Measurements from ENCODE around the gene TOR4A.

TOR4A gene

GRCh38 chr9:137309368-137310188 is 32.1 kb downstream of the TOR4A start:
- no peak for DNase-seq

DNA sequence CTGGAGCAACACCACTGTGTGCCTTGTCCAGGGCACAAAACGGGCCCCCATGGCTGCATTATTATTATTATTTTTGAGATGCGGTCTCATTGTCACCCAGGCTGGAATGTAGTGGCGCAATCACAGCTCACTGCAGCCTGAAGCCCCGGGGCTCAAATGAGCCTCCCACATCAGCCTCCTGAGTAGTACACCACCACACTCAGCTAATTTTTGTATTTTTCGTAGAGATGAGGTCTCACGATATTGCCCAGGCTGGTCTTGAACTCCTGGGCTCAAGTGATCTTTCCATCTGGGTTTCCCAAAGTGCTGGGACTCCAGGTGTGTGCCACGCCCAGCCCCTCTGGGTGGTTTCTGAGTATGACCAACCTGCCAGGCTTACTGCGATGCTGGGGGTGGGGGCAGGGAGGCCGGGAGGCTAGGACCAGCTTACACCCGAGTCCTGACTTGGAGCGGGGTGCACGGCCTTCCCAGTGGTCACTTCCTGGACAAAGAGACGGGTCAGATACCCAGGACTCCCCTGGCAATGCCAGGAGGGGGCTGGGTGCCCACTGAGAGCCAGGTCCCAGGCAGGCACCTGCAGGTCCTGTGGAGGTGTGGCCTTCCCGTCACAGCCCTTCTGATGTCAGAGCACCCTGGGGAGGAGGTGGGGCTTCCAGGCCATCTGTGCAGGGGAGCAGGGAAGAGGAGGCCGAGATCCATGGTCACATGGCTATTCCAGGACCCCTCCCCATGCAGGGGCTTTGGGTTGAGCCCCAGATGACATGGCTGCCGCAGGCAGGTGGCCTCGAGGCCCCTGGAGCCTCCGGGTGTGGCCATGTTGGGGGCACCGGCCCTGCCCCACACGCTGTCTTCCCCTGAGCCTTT is 32.9 kb downstream of the TOR4A start:
- DNase-seq = no peak

- DNase-seq = no peak
These were observed 33.9 kb downstream of the TOR4A start for GRCh38 chr9:137311171-137311985.

DNA sequence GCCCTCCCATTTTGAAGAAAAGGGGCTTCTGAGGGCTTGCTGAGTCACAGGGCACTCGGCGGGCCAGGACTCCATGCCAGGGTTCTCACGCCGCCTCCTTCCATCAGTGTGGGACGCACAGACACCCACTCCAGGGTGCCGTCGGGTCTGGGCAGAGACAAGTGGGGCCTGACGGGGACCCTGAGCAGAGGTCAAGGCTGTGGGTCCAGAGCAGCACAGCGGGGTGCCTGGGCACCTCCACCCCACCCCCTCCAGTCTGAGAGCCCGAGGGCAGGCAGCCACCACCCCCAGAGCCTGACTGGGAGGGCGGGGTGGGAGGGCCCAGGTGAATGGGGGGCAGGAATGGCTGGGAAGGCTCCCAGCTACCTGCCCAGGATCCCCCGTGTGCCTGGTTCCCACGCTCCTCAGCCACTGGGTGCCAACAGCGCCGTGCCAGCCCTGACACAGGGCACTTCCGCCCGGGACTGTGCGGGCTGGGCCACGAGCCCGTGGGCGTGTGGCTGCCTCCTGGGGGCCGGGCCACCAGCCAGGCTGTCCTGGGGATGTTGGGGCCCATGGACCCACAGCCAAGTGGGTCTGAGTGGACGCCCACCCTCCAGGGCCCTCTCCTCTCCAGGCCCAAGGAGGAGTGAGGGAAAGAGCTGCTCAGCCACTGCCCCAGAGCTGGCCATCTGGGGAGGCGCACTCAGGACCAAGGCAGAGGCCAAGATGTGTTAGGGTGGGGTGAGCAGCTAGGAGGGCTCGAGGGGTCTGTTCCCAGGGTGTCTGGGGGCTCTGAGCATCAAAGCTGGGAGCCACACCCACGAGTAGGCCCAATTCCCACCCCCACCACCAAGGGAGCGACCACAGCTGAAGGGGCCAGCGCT is 34.7 kb downstream of the TOR4A start:
- DNase-seq = no peak

DNA sequence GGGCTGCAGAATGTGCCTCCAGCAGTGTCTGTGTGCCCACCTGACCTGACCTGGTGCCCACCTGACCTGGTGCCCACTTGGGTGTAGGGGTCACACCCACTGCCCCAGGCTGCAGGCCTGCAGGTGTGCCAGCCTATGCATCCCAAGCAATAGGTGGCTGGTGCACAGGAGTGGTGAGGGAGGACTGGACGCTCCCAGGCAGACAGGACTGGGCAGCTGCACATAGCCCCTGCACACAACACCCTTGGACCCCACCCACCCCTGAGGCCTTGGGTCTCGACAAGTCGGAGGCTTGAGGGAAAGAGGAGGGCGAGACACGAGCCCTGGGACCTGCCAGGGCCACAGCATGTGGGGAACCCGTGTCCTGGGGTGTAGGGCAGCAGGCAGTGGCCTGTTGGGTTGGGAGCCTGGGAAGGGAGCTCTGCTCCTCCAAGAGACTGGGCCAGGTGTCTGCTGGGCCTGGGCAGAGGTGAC is 35.4 kb downstream of the TOR4A start:
- DNase-seq = no peak

- no peak for DNase-seq
These were observed 35.9 kb downstream of the TOR4A start for GRCh38 chr9:137313326-137313936.

DNA sequence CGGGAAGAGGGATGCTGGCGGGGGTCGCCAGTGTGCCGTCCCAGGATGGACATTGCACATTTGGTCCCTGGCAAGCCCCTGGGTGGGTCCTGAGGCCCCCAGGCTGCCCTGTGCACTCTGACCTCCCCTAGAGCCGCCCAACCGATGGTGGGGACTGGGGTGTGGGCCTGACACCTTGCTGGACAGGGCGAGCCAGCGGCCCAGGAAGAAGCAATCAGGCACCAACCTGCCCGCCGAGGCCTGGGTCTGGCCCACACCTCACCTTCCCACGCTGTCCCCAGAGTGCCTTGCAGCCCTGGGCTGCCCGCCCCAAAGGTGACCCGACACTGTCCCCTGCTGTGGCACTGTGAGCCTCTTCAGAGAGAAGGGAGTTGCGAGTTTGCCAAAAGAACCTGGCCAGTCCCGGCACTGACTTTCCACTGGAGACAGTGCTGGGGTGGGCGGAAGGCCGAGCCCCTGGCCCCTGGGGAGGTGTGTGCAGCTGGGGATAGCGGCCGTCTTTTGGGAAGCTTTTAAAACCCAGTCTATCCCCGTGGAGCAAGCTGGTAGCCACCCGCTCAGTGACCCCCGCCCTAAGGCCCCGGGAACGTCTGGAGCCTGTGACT is 36.5 kb downstream of the TOR4A start:
- no peak for DNase-seq

GRCh38 chr9:137314561-137315560 is 37.3 kb downstream of the TOR4A start:
- no peak for DNase-seq

DNA sequence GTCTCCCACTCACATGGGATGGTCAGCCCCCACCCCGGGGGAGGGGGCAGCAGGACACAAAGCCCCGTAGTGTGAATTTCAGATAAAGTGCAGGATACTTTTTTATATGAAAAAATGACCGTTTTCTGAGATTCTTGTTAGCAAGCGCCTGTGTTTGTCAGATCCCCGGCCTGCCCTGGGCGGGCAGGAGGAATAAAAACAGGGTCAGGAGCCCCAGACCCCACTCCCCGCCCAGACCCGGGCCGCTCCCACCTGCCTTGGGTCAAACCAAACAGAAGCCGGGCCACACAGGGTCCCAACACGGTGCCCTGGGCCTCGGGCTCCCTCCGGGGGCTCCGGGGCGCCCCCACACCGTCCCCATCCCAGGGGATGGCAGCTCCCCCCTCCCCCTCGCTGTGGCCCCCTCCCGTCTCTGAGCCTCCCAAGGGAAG is 38.1 kb downstream of the TOR4A start:
- DNase-seq = no peak

- DNase-seq = no peak
These were observed 38.8 kb downstream of the TOR4A start for GRCh38 chr9:137316012-137316981.

GRCh38 chr9:137317021-137317717 is 39.6 kb downstream of the TOR4A start:
- no peak for DNase-seq

- no peak for DNase-seq
These were observed 40.4 kb downstream of the TOR4A start for GRCh38 chr9:137317718-137318511.

DNA sequence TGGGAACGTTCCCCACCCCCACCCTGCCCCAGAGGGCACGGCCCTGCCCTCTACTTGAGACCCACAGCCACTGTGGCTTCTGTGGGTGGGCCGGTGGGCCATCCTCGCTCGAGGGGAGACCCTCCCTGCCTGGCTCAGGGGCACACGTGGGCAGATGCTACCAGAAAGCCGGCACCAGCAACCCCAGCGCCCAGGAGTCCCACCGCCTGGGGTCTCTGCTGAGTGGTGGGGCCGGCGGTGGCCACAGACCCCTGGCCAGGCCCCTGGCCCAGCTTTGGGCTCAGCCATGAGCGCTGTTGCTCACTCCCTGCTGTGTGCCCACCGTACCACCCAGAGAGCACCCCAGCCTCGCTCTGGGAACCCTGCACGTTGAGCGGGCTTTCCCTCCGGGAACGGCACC is 41.1 kb downstream of the TOR4A start:
- DNase-seq = no peak

- DNase-seq = no peak
These were observed 41.6 kb downstream of the TOR4A start for GRCh38 chr9:137319011-137319738.

GRCh38 chr9:137319739-137320551 is 42.4 kb downstream of the TOR4A start:
- no peak for DNase-seq

All from activated gamma-delta T cell (primary cell).